Measurements from ENCODE around the gene EPG5.
"Not testable (repeated sequence)": the region's sequence is repeated elsewhere in the genome, so short reads cannot be mapped to it uniquely, and the experiment has no call there.

Gene EPG5

DNA sequence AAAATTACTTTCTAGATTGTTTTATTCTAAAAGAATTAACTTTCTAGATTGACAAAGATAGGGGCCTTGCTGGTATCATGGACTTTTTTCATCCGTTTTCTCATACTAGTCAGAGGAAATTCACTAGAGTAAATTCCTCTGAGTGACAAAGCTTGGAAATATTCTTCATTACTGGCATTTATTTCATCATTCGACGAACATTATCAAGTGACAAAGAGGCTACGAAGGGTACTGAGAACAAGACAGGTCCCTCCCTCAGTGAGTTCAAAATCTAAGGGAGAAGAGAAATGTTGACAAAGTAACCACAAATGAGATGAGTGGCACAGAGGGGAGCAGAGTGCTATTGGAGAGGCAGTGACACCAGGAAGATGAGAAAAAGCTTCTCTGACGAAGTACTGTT lies 4.3 kb downstream of the EPG5 start:
- ChIA-PET CTCF (interaction anchor here (0.9 to 2.0 kb wide), 9 partner anchors 9 to 298 kb away, joined by 3 to 10 read pairs (median 5); partner anchors contain the start of gene ATP5F1A), POLR2A (interaction anchor here (1.3 to 2.2 kb wide), 2 partner anchors 8 to 12 kb away, joined by 11 to 12 read pairs; no protein-coding TSS in a partner anchor)

DNA sequence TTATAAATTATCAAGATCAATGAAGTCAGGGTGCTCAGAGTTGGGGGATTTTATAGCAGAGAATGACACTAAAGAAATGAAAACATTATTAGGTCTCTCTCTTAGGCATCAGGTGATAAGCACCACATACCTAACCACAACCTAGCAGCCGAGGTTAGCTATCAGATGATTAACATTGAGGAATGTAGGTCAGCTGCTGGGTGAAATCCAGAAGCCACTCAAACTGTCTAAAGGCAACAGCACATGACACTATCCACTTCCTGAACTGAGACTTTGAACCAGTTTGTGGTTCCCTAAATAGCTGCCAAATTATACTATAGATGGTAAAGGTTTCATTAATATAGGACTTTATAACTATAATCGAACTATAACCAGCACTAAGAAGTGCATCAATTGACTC lies 4.7 kb downstream of the EPG5 start:
- TF ChIP-seq, protein P1, sequence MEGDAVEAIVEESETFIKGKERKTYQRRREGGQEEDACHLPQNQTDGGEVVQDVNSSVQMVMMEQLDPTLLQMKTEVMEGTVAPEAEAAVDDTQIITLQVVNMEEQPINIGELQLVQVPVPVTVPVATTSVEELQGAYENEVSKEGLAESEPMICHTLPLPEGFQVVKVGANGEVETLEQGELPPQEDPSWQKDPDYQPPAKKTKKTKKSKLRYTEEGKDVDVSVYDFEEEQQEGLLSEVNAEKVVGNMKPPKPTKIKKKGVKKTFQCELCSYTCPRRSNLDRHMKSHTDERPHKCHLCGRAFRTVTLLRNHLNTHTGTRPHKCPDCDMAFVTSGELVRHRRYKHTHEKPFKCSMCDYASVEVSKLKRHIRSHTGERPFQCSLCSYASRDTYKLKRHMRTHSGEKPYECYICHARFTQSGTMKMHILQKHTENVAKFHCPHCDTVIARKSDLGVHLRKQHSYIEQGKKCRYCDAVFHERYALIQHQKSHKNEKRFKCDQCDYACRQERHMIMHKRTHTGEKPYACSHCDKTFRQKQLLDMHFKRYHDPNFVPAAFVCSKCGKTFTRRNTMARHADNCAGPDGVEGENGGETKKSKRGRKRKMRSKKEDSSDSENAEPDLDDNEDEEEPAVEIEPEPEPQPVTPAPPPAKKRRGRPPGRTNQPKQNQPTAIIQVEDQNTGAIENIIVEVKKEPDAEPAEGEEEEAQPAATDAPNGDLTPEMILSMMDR (IDR thresholded peaks at IDR 0.05; ENCODE audit: insufficient read depth, low read length, missing control alignments) = no peak

More for the DNA sequence above, 4.3 kb downstream of the EPG5 start:
- H3K4me3 ChIP-seq (ENCODE audit: low read depth, low read length) = no peak overlapping the region
- DNase-seq (ENCODE audit: low read depth, low spot score) = peak; percentile 65
- TF ChIP-seq, protein P1 (IDR thresholded peaks at IDR 0.05; ENCODE audit: insufficient read depth, low read length, missing control alignments) = no peak

DNA sequence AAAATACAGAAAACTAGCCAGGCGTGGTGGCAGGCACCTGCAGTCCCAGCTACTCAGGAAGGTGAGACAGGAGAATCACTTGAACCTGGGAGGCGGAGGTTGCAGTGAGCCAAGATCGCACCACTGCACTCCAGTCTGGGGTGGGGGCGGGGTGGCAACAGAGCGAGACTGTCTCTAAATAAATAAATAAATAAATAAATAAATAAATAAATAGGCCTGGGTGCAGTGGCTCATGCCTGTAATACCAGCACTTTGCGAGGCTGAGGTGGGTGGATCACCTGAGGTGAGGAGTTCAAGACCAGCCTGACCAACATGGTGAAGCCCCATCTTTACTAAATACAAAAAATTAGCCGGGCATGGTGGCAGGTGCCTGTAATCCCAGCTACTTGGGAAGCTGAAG lies 7.6 kb downstream of the EPG5 start:
- POLR2A ChIA-PET = interaction anchor here (1.1 kb wide), 1 partner anchor 183 kb away, joined by 3 read pairs; no protein-coding TSS in a partner anchor
- DNase-seq (ENCODE audit: low read depth, low spot score) = not testable (repeated sequence)

More for the DNA sequence above, 4.7 kb downstream of the EPG5 start:
- ChIA-PET POLR2A (interaction anchor here (0.6 to 2.2 kb wide), 3 partner anchors 8 to 11 kb away, joined by 3 to 12 read pairs (median 11); no protein-coding TSS in a partner anchor), CTCF (interaction anchor here (1.1 to 2.0 kb wide), 7 partner anchors 9 to 298 kb away, joined by 3 to 10 read pairs (median 5); partner anchors contain the start of gene ATP5F1A)
- H3K4me3 ChIP-seq (ENCODE audit: low read depth, low read length) = no peak overlapping the region
- DNase-seq (ENCODE audit: low read depth, low spot score) = no peak

DNA sequence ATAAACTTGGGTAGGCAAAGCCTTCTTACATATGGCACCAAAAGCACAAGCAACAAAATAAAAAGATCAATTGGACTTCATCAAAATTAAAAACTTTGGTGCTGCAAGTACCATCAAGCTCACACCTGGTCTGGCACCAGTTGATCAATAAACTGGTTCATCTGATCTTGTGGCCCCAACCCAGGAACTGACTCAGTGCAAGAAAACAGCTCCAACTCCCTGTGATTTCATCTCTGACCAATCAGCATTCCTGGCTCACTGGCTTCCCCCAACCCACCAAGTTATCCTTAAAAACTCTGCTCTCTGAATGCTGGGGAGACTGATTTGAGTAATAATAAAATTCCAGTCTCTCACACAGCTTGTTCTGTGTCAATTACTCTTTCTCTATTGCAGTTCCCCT lies 8.4 kb downstream of the EPG5 start:
- no peak overlapping the region for H3K4me3 ChIP-seq (ENCODE audit: low read depth, low read length)
- ChIA-PET POLR2A (interaction anchor here (1.1 kb wide), 1 partner anchor 182 kb away, joined by 3 read pairs; no protein-coding TSS in a partner anchor), CTCF (interaction anchor here (1.0 to 1.2 kb wide), 2 partner anchors 294 to 300 kb away, joined by 3 to 4 read pairs; no protein-coding TSS in a partner anchor)
- DNase-seq (ENCODE audit: low read depth, low spot score) = no peak
- TF ChIP-seq, protein P1 (IDR thresholded peaks at IDR 0.05; ENCODE audit: insufficient read depth, low read length, missing control alignments) = no peak

More for the DNA sequence above, 7.6 kb downstream of the EPG5 start:
- H3K4me3 ChIP-seq (ENCODE audit: low read depth, low read length); CTCF ChIA-PET: not testable (repeated sequence)

DNA sequence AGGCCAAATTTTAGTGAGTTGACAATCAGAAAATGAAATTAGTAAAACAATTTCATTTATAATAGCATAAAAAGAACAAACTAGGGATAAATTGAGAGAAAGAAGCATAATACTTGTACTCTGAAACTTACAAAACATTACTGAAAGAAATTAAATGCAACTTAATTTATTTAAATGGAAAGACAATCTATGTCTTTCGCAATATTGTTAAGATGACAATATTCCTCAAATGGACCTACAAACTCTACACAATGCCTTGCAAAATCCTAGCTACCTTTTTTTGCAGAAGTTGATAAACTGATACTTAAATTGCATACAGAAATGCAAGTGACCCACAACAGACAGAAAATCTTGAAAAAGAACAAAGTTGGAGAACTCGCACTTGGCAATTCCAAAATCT lies 9.1 kb downstream of the EPG5 start:
- CTCF ChIA-PET = interaction anchor here (1.0 to 1.2 kb wide), 2 partner anchors 293 to 299 kb away, joined by 3 to 4 read pairs; no protein-coding TSS in a partner anchor
- H3K4me3 ChIP-seq (ENCODE audit: low read depth, low read length) = no peak overlapping the region
- POLR2A ChIA-PET = no interaction called here
- DNase-seq (ENCODE audit: low read depth, low spot score) = no peak
- TF ChIP-seq, protein P1 (IDR thresholded peaks at IDR 0.05; ENCODE audit: insufficient read depth, low read length, missing control alignments) = no peak

DNA sequence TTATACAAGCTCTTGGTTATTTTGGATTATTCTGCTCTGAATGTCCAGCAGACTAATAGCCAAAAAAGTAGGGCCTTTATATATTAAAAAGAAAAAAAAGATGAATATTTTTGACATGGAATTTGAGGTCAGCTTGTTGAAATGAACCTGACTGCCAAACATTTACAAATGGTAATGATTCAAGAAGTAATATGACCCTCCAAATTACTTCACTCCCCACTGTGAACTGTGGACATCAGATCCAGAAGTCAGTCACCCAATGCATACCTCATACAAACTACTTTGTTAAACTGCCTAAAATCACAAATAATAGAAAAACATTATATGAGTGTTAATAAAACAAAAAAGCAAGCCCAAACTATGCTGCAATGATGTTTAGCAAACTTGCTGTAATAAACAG lies 10.0 kb downstream of the EPG5 start:
- H3K4me3 ChIP-seq (ENCODE audit: low read depth, low read length) = no peak overlapping the region
- CTCF ChIA-PET = no interaction called here
- POLR2A ChIA-PET = no interaction called here
- TF ChIP-seq, protein P1 (IDR thresholded peaks at IDR 0.05; ENCODE audit: insufficient read depth, low read length, missing control alignments) = no peak
- DNase-seq (ENCODE audit: low read depth, low spot score) = no peak

Data from AG04449 (cell line).